Measurements from ENCODE around the gene DOCK4.

DNA sequence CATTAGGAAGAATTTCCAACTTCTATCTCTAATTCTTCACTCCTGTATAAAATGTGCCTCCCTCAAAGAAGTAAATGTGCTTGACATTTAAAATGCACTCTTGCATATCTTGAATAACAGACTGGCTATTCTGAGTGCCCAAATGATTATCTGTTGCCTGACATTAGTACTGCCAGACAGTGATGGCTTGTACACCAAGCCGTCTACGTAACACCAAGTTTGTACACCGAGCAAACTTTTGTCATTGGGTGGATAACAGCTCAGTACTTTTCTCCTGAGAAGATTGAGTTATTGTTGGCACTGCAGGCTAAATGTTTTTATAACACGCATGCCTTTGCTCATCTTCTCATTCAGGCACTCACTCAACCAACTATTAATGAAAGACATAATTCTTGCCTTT, 137.2 kb downstream of the DOCK4 start:
- no peak for TF ChIP-seq ZFX (IDR thresholded peaks at IDR 0.05; ENCODE audit: borderline replicate concordance)
- TF ChIP-seq, protein P1, sequence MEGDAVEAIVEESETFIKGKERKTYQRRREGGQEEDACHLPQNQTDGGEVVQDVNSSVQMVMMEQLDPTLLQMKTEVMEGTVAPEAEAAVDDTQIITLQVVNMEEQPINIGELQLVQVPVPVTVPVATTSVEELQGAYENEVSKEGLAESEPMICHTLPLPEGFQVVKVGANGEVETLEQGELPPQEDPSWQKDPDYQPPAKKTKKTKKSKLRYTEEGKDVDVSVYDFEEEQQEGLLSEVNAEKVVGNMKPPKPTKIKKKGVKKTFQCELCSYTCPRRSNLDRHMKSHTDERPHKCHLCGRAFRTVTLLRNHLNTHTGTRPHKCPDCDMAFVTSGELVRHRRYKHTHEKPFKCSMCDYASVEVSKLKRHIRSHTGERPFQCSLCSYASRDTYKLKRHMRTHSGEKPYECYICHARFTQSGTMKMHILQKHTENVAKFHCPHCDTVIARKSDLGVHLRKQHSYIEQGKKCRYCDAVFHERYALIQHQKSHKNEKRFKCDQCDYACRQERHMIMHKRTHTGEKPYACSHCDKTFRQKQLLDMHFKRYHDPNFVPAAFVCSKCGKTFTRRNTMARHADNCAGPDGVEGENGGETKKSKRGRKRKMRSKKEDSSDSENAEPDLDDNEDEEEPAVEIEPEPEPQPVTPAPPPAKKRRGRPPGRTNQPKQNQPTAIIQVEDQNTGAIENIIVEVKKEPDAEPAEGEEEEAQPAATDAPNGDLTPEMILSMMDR (IDR thresholded peaks at IDR 0.05), result no peak

Data from 22Rv1 (cell line).